ENCODE measurements around the gene NEUROD4. TPM values are rescaled to one million over a fixed set of nuclear protein-coding genes. Genes with fewer than 3 reads are reported as not detected.
"Not testable (repeated sequence)": the region's sequence is repeated elsewhere in the genome, so short reads cannot be mapped to it uniquely, and the experiment has no call there.

Gene NEUROD4
- total and polyA plus RNA-seq, 2 donors (not counting 1 experiment from before 2014, with no cell fraction given), result not detected

- H2AFZ ChIP-seq (ENCODE audit: low read length), result no peak overlapping the region
- H3K4me1 ChIP-seq (ENCODE audit: control insufficient read depth, extremely low read depth, insufficient read depth, low read length), result no peaks in the 10 kb centered on the region
- no peaks in the 10 kb centered on the region for H3K79me2 ChIP-seq (ENCODE audit: control insufficient read depth, insufficient read depth, low read length)
- H3K36me3 ChIP-seq (ENCODE audit: control insufficient read depth, insufficient read depth, low read length), result no peaks in the 10 kb centered on the region
- H3K4me2 ChIP-seq (ENCODE audit: extremely low read depth, insufficient read depth, low read length), result no peak overlapping the region
- no peak overlapping the region for H3K27ac ChIP-seq (ENCODE audit: insufficient read depth, low read length)
- no peaks in the 10 kb centered on the region for H3K9me3 ChIP-seq (ENCODE audit: control insufficient read depth, insufficient read depth, low read depth, low read length)
- H3K27me3 ChIP-seq (ENCODE audit: control insufficient read depth, insufficient read depth, low read length), result no peaks in the 10 kb centered on the region
- no peak overlapping the region for H3K9ac ChIP-seq (ENCODE audit: insufficient read depth, low read length)
- H3K4me3 ChIP-seq (replicated peaks in 1 of 4; ENCODE audit: control extremely low read depth in 1 of 4, insufficient read depth in 1 of 4, low read depth in 3 of 4, low read length in 4 of 4), result no peak overlapping the region
- TF ChIP-seq CTCF (conservative IDR thresholded peaks at IDR 0.05 in 1 of 2, IDR thresholded peaks at IDR 0.05 in 1 of 2; ENCODE audit: low read depth in 1 of 2, low read length in 2 of 2), result no peak
- TF ChIP-seq EZH2 (IDR thresholded peaks at IDR 0.05; ENCODE audit: low read length, missing control alignments), result no peak
- H4K20me1 ChIP-seq (ENCODE audit: control insufficient read depth, extremely low read depth, insufficient read depth, low read length), result no peaks in the 10 kb centered on the region
- DNase-seq (ENCODE audit: low read depth in 2 of 2), result no peak
Measured at GRCh38 chr12:54981796-54982195, 38.0 kb upstream of the NEUROD4 start.

- H3K9ac ChIP-seq (ENCODE audit: insufficient read depth, low read length), result no peak overlapping the region
- no peaks in the 10 kb centered on the region for H3K9me3 ChIP-seq (ENCODE audit: control insufficient read depth, insufficient read depth, low read depth, low read length)
- no peak overlapping the region for H2AFZ ChIP-seq (ENCODE audit: low read length)
- no peak for DNase-seq (ENCODE audit: low read depth in 2 of 2)
- no peaks in the 10 kb centered on the region for H3K79me2 ChIP-seq (ENCODE audit: control insufficient read depth, insufficient read depth, low read length)
- no peak for TF ChIP-seq EZH2 (IDR thresholded peaks at IDR 0.05; ENCODE audit: low read length, missing control alignments)
- no peak for TF ChIP-seq CTCF (conservative IDR thresholded peaks at IDR 0.05 in 1 of 2, IDR thresholded peaks at IDR 0.05 in 1 of 2; ENCODE audit: low read depth in 1 of 2, low read length in 2 of 2)
- H3K27me3 ChIP-seq (ENCODE audit: control insufficient read depth, insufficient read depth, low read length), result no peaks in the 10 kb centered on the region
- H3K4me3 ChIP-seq (replicated peaks in 1 of 4; ENCODE audit: control extremely low read depth in 1 of 4, insufficient read depth in 1 of 4, low read depth in 3 of 4, low read length in 4 of 4), result no peak overlapping the region
- no peak overlapping the region for H3K4me2 ChIP-seq (ENCODE audit: extremely low read depth, insufficient read depth, low read length)
- no peaks in the 10 kb centered on the region for H4K20me1 ChIP-seq (ENCODE audit: control insufficient read depth, extremely low read depth, insufficient read depth, low read length)
- no peak overlapping the region for H3K27ac ChIP-seq (ENCODE audit: insufficient read depth, low read length)
- no peaks in the 10 kb centered on the region for H3K4me1 ChIP-seq (ENCODE audit: control insufficient read depth, extremely low read depth, insufficient read depth, low read length)
- no peaks in the 10 kb centered on the region for H3K36me3 ChIP-seq (ENCODE audit: control insufficient read depth, insufficient read depth, low read length)
Measured at GRCh38 chr12:54983536-54984101, 36.2 kb upstream of the NEUROD4 start.

GRCh38 chr12:54984658-54985376 lies 35.0 kb upstream of the NEUROD4 start, which contains the start of gene TESPA1:
Gene TESPA1 (minus strand): TSS chr12:54984762. CDS start chr12:54974562, 10,200 bp downstream.
- Histone ChIP-seq H4K20me1 (ENCODE audit: control insufficient read depth, extremely low read depth, insufficient read depth, low read length) (no peaks in the 10 kb centered on the region), H3K4me3 (replicated peaks in 1 of 4; ENCODE audit: control extremely low read depth in 1 of 4, insufficient read depth in 1 of 4, low read depth in 3 of 4, low read length in 4 of 4) (no peak within 1 kb of the TSS), H3K9ac (ENCODE audit: insufficient read depth, low read length) (no peak within 1 kb of the TSS), H2AFZ (ENCODE audit: low read length) (no peak within 1 kb of the TSS), H3K36me3 (ENCODE audit: control insufficient read depth, insufficient read depth, low read length) (no peaks in the 10 kb centered on the region), H3K4me2 (ENCODE audit: extremely low read depth, insufficient read depth, low read length) (no peak within 1 kb of the TSS), H3K9me3 (ENCODE audit: control insufficient read depth, insufficient read depth, low read depth, low read length) (no peaks in the 10 kb centered on the region), H3K4me1 (ENCODE audit: control insufficient read depth, extremely low read depth, insufficient read depth, low read length) (no peaks in the 10 kb centered on the region), H3K79me2 (ENCODE audit: control insufficient read depth, insufficient read depth, low read length) (no peaks in the 10 kb centered on the region), H3K27me3 (ENCODE audit: control insufficient read depth, insufficient read depth, low read length) (no peaks in the 10 kb centered on the region), H3K27ac (ENCODE audit: insufficient read depth, low read length) (no peak within 1 kb of the TSS)
- no peak for TF ChIP-seq EZH2 (IDR thresholded peaks at IDR 0.05; ENCODE audit: low read length, missing control alignments)
- no peak for TF ChIP-seq CTCF (conservative IDR thresholded peaks at IDR 0.05 in 1 of 2, IDR thresholded peaks at IDR 0.05 in 1 of 2; ENCODE audit: low read depth in 1 of 2, low read length in 2 of 2)
- DNase-seq (ENCODE audit: low read depth in 2 of 2), result no peak

GRCh38 chr12:54986773-54987172 lies 33.0 kb upstream of the NEUROD4 start:
- H2AFZ ChIP-seq (ENCODE audit: low read length); H3K4me2 ChIP-seq (ENCODE audit: extremely low read depth, insufficient read depth, low read length); H3K9ac ChIP-seq (ENCODE audit: insufficient read depth, low read length); H3K4me1 ChIP-seq (ENCODE audit: control insufficient read depth, extremely low read depth, insufficient read depth, low read length); H3K27ac ChIP-seq (ENCODE audit: insufficient read depth, low read length); H3K4me3 ChIP-seq (replicated peaks in 1 of 4; ENCODE audit: control extremely low read depth in 1 of 4, insufficient read depth in 1 of 4, low read depth in 3 of 4, low read length in 4 of 4); H4K20me1 ChIP-seq (ENCODE audit: control insufficient read depth, extremely low read depth, insufficient read depth, low read length); DNase-seq (ENCODE audit: low read depth in 2 of 2); H3K36me3 ChIP-seq (ENCODE audit: control insufficient read depth, insufficient read depth, low read length); H3K27me3 ChIP-seq (ENCODE audit: control insufficient read depth, insufficient read depth, low read length); H3K79me2 ChIP-seq (ENCODE audit: control insufficient read depth, insufficient read depth, low read length); H3K9me3 ChIP-seq (ENCODE audit: control insufficient read depth, insufficient read depth, low read depth, low read length): not testable (repeated sequence)
